Upper lobe of left lung (tissue), 6 donors: ENCODE results near the gene TRMT5. TPM values are rescaled to one million over a fixed set of nuclear protein-coding genes. Genes with fewer than 3 reads are reported as not detected.

Source experiments
- ATAC-seq, 2 donors: fragments of 200-7000 bp; cut with Tn5 transposase; one replicate each; pipeline ENCODE4 v1.9.1; 2022; ENCODE audit warnings: mild to moderate bottlenecking in 2 of 2, moderate library complexity in 2 of 2; ENCODE audit not compliant: low FRiP score in 2 of 2
- DNase-seq, 2 donors: peaks; one replicate each; pipeline ENCODE4 v3.0.0-alpha.2; 2019 to 2020
- H3K27ac ChIP-seq, 4 donors: fragments of 200-600 bp; sonication (generic); one replicate each; pipeline ENCODE4 v1.5.1; 2016 to 2019
- H3K27me3 ChIP-seq, 4 donors: fragments of 200-600 bp; sonication (generic); one replicate each; pipeline ENCODE4 v1.5.1; 2017 to 2019
- H3K36me3 ChIP-seq, 4 donors: fragments of 200-600 bp; sonication (generic); one replicate each; pipeline ENCODE4 v1.5.1; 2016 to 2019
- H3K4me1 ChIP-seq, 4 donors: fragments of 200-600 bp; sonication (generic); one replicate each; pipeline ENCODE4 v1.5.1; 2018 to 2019
- H3K4me3 ChIP-seq, 4 donors: fragments of 200-600 bp; sonication (generic); one replicate each; pipeline ENCODE4 v1.5.1; 2017 to 2019; ENCODE audit warnings: mild to moderate bottlenecking in 2 of 4, moderate library complexity in 1 of 4
- H3K9me3 ChIP-seq, 4 donors: fragments of 200-600 bp; sonication (generic); one replicate each; pipeline ENCODE4 v1.5.1; 2018 to 2019
- CTCF ChIP-seq, 6 experiments: fragments of 450-650 bp in 4 of 6; fragments of 200-600 bp in 2 of 6; sonication (generic) in 2 of 6; IDR thresholded peaks; one replicate each; pipeline ENCODE4 v1.5.1; 2016 to 2019; ENCODE audit warnings: antibody characterized with exemption in 6 of 6
- EP300 ChIP-seq, 4 donors: sonication (generic); formaldehyde crosslinking; IDR thresholded peaks; one replicate each; pipeline ENCODE4 v1.5.1; 2017; ENCODE audit warnings: antibody characterized with exemption in 4 of 4, control low read depth in 2 of 4
- POLR2A ChIP-seq, 4 donors: fragments of 450-650 bp; IDR thresholded peaks; one replicate each; pipeline ENCODE4 v1.5.1; 2016 to 2017; ENCODE audit warnings: antibody characterized with exemption in 4 of 4, mild to moderate bottlenecking in 2 of 4
- POLR2AphosphoS5 ChIP-seq, 2 donors: sonication (generic); formaldehyde crosslinking; IDR thresholded peaks; one replicate each; pipeline ENCODE4 v1.5.1; 2017; ENCODE audit warnings: antibody characterized with exemption in 2 of 2
- WGBS, 2 donors: methylation state at CpG; one replicate each; pipeline ENCODE4 v1.1.5; 2017 to 2018; 5-methylcytosine and 5-hydroxymethylcytosine counted together
- total RNA-seq, 6 donors: library from RNA; depleted of rRNA in 4 of 6; stranded (reverse); fragments of >200 nt in 4 of 6; gene quantifications; one replicate each; pipeline versions ENCODE4 v1.1.0 to v1.2.1, GENCODE V29; 2016 to 2021
- donor health status: DM: no; HTN: no; CAD: no; lungs with moderate emphysema.
- donor health status: DM: no; HTN: yes; CAD: no; lungs with severe emphysema.

TRMT5 gene
- total RNA-seq, 6 donors from 2014 or later: 2.0 to 53.4 (median 9.1) TPM

- WGBS, 2 donors: 92 to 99% methylated on average over 2 of the region's 2 CpGs
- no peak for DNase-seq
- Histone ChIP-seq H3K27me3 (no peaks in the 10 kb centered on the region), H3K4me1 (peaks cover 0 to 17% (median 11%) of the 10 kb centered on the region in 4 donors), H3K4me3 (no peak overlapping the region), H3K27ac (no peak overlapping the region), H3K9me3 (no peaks in the 10 kb centered on the region), H3K36me3 (peaks cover 0 to 28% (median 8%) of the 10 kb centered on the region in 4 donors)
- ATAC-seq: no peak
- no peak for TF ChIP-seq POLR2A (IDR thresholded peaks at IDR 0.05)
Measured at GRCh38 chr14:60986500-60986899, 5.6 kb upstream of the TRMT5 start.

DNA sequence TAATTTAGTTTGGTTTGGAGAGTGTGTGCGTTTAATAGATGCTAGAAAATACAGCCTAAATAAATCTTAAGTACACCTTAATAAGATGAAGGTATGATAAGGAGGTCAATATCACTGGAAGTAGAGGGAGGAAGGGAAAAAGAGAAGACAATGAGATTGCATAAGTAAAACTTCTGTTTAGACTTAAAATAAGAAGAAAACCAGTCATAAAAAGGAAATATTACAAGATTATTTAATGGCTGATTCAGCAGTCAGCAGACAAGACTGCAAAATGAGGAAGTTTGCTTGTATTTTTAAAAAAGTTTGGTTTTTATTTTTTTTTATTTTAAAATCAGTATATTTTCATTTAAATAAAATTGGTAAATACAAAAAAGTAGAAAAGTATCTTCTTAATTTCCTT is 3.3 kb upstream of the TRMT5 start:
- DNase-seq: no peak

DNA sequence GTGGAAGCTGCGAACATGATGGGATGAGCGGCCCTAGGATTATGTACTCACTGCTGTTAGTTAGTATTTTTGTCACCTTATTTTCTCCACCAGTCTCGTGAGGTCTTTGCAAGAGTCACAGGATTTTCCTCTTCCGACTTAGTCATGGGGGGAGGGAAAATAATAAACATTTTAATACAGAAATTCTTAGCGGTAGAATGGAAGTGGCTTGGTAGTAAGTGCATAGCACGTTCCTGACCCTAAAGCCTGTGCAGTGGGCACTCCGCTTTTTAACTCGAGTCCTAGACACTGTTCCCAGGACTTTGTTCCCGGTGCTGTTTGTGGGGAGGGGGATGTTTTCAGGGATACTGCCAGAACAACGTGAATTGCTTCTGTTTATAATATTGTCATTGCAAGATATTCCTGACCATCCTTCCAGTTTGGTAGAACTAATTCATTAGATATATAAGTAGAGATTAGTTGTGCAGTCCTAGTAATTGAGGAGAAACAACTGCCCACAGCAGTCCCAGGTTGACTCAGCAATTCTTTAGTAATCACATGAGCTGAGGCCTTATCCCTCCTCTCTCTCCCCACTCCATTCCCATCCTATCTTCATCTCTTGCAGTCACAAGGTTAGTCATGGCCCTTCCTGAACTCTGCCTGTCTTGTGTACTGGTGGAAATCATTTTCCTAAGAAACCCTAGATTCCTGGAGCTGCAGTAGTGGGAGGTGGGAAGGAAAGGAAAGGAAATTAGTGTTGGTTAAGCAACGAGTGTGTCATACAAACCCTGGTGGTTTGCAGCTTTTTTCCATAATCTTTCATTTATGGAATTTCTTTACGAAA is 965 bp upstream of the TRMT5 start:
- DNase-seq (no peak), ATAC-seq (peak in 1 of 2 donors; percentile 47)

More for the DNA sequence above, 3.3 kb upstream of the TRMT5 start:
- 87 to 95% methylated on average over 1 of the region's 1 CpG for WGBS, 2 donors
- Histone ChIP-seq H3K27ac (peak overlapping the region in 1 of 4 donors; percentile 28), H3K27me3 (no peaks in the 10 kb centered on the region), H3K4me1 (peaks cover 7 to 27% (median 18%) of the 10 kb centered on the region in 4 donors), H3K36me3 (peaks cover 0 to 13% (median 2%) of the 10 kb centered on the region in 4 donors), H3K4me3 (no peak overlapping the region), H3K9me3 (no peaks in the 10 kb centered on the region)
- no peak for ATAC-seq
- TF ChIP-seq POLR2AphosphoS5 (IDR thresholded peaks at IDR 0.05) (no peak), POLR2A (IDR thresholded peaks at IDR 0.05) (no peak), EP300 (IDR thresholded peaks at IDR 0.05) (no peak), CTCF (IDR thresholded peaks at IDR 0.05) (no peak)

GRCh38 chr14:60977847-60978246 is 3.0 kb downstream of the TRMT5 start:
- DNase-seq: no peak
- TF ChIP-seq POLR2AphosphoS5 (IDR thresholded peaks at IDR 0.05): no peak
- TF ChIP-seq POLR2A (IDR thresholded peaks at IDR 0.05): no peak
- TF ChIP-seq CTCF (IDR thresholded peaks at IDR 0.05): no peak
- no peak for TF ChIP-seq EP300 (IDR thresholded peaks at IDR 0.05)
- Histone ChIP-seq H3K27ac (no peak overlapping the region), H3K36me3 (peaks cover 0 to 19% (median 0%) of the 10 kb centered on the region in 4 donors), H3K9me3 (no peaks in the 10 kb centered on the region), H3K27me3 (no peaks in the 10 kb centered on the region), H3K4me1 (peaks cover 7 to 27% (median 22%) of the 10 kb centered on the region in 4 donors), H3K4me3 (no peak overlapping the region)
- no peak for ATAC-seq
- WGBS, 2 donors: 57 to 61% methylated on average over 2 of the region's 2 CpGs

More for the DNA sequence above, 965 bp upstream of the TRMT5 start:
- peak overlapping the region; percentile 62 to 96 (median 80) for H3K4me3 ChIP-seq
- WGBS, 2 donors: 9 to 12% methylated on average over 12 of the region's 12 CpGs
- H3K9me3 ChIP-seq: no peaks in the 10 kb centered on the region
- peak overlapping the region; percentile 82 to 93 (median 90) for H3K27ac ChIP-seq
- peaks cover 7 to 32% (median 23%) of the 10 kb centered on the region in 4 donors for H3K4me1 ChIP-seq
- H3K27me3 ChIP-seq: no peaks in the 10 kb centered on the region
- no peak for TF ChIP-seq EP300 (IDR thresholded peaks at IDR 0.05)
- TF ChIP-seq POLR2A (IDR thresholded peaks at IDR 0.05): no peak
- no peak for TF ChIP-seq CTCF (IDR thresholded peaks at IDR 0.05)
- TF ChIP-seq POLR2AphosphoS5 (IDR thresholded peaks at IDR 0.05): no peak
- peaks cover 0 to 13% (median 0%) of the 10 kb centered on the region in 4 donors for H3K36me3 ChIP-seq

GRCh38 chr14:60975551-60975950 is 5.3 kb downstream of the TRMT5 start:
- Histone ChIP-seq H3K4me1 (peaks cover 7 to 14% (median 12%) of the 10 kb centered on the region in 4 donors), H3K27ac (no peak overlapping the region), H3K4me3 (no peak overlapping the region), H3K36me3 (peaks cover 0 to 19% (median 0%) of the 10 kb centered on the region in 4 donors), H3K9me3 (no peaks in the 10 kb centered on the region), H3K27me3 (no peaks in the 10 kb centered on the region)
- WGBS, 2 donors: 45 to 54% methylated on average over 2 of the region's 2 CpGs
- TF ChIP-seq POLR2A (IDR thresholded peaks at IDR 0.05) (no peak), EP300 (IDR thresholded peaks at IDR 0.05) (no peak), CTCF (IDR thresholded peaks at IDR 0.05) (no peak)
- no peak for ATAC-seq
- no peak for DNase-seq
